EH (cell line): ENCODE results near the gene CETP.
A peak's percentile ranks its signal among the peaks of the same experiment; 100 is the strongest.
"Not testable (repeated sequence)": the region's sequence is repeated elsewhere in the genome, so short reads cannot be mapped to it uniquely, and the experiment has no call there.

Source experiments
- DNase-seq: peaks from one replicate; pipeline ENCODE4 v3.0.0-alpha.2; 2015; ENCODE audit warnings: low read depth

The CETP gene

DNA sequence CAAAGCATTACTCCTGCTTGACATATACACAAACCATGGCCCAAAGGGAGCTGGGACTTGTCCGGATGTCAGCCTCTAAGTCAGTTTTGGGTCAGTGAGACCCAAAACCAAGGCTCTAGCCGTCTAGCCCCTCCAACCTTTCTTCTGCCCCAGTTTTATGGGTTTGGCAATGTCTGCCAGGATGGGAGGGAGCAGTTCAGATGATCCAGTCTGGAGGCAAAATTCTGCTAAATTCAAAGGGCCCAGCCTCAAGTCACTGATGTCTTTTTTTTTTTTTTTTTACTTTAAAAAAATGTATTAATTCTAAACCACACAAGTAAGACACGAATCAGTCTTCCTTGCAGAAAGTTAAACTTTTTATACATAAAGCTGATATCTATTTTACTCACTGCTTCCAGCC, 36.2 kb downstream of the CETP start:
- DNase-seq: no peak

DNA sequence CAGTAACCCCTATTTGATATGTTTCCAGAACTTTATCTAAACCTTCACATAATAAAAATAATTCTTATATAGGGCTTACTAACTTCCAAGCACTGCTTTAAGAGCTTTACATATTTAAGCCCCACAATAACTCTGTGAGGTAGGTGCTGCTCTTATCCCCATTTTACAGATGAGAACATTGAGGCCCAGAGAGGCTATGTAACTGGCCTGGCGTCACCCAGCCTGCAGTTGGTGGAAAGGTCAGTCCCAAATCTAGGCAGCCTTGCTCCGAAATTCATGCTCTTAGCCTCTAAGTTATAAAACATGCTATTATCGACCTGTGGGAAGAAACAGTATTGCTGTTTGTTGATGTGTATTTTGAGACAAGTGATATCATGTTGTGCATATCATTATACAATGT, 36.6 kb downstream of the CETP start:
- DNase-seq: no peak

DNA sequence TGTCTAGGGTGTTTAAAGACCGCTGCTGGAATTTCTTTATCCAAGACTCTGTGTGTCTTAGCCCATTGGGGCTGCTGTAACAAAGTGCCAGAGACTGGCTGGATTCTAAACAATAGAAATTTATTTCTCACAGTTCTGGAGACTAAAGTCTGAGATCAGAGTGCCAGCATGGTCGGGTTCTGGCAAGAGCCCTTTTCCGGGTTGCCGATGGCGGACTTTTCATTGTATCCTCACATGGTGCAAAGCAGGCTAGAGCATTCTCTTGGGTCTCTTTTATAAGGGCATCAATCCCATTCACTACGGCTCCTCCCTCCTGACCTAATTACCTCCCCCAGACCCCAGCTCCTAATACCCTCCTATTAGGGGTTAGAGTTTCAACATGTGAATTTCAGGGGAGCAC, 37.1 kb downstream of the CETP start:
- no peak for DNase-seq

DNA sequence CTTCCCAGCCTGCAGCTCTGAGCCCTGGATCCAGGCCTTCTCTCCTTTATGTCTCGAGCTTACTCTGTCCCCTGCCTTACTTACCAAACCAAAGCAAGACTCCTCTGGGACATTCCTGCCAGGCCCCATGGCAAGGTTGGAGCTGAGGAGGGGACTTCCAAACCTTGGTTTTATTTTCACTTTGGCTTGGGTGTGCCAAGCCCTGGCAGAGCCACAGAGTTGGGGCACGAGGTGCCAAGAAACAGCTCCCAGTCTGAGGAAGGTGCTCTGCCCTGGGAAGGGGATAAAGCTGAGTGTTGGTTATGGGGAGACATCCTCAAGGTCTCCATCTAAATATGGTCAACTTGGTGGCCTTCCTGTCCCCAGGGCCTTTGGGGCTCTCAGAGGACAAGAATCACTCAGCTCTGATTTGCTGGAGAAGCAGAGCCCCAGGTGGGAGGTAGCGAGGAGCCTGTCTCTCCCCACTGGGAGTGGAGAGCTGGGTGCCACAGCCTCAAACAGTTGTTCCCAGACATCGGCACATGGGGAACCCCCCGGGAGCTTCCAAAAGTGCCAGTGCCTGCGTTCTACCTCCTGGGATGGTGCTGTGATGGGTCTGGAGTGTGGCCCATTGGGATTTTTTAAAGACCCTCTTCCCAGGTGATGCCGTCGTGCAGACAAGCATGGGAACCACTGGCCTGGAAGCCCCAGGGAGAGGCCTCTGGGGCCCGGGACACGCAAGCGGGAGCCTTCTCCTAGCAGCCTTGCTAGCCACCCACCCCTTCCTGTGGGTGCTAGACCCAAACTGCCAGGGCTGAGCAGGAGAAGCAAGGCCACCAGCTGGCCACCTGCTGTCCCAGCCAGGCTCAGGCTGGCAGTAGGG, 37.9 kb downstream of the CETP start:
- DNase-seq: no peak

DNA sequence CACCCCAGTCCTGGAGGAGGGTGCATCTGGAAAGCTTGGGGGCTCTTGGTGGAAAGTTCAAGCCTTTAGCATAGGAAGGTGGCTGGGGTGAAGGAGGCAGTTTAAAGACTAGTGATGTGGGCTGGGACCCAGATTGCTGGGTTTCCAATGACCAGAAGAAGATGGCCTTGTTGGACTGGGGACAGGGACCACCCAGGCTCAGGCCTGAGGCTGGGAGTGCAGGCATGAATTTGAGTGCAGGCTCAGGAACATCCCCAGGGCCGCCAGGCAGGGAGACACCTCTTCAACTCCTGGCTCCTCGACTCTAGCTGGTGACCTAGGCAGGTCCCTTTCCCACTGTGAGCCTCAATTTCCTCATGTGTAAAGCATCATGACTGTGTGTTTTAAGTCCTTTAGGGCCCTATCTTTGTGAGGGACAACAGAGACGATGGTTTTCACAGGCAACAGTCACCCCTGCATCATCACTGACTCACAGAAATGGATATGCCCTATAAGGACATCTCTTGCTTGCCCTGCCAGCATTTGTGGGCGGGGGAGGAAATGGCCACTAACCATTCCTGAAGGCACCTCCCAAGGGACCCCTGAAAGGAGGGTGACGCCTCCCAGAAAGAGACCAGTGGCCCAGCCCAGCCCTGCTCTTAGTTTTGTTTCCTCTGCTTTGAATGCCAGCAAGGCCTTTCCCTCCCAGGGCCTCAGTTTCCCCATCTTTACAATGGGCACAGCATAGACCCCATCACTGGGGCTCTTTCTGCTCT, 38.7 kb downstream of the CETP start:
- DNase-seq: peak; percentile 98

DNA sequence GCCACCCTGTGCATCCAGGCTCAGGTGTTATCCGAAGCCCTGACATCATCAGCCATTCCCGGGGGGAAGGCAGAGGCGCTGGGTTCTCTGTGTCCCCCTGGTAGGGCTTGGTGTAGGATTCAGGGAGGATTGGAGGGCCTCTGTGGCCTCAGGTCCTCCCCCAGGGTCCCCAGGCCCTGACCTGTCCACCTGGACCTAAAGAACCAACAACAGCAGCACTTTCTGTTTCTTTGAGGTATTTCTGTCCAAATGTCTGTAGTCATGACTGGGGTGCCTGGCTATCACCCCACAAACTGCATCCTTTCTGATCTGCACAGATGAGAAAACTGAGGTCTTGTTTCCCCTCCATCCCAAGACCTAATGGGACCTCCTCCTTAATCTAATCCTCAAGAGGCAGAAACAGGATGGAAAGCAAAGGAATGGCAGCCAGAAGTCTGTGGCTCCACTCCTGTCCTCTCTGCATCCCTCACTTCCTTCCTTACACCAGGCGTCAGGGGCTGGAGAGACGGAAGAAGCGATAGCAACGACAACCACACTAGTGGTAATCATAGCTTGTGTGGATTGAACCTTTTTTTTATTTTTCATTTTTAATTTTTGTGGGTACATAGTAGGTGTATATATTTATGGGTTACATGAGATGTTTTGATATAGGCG, 39.4 kb downstream of the CETP start:
- DNase-seq: no peak

DNA sequence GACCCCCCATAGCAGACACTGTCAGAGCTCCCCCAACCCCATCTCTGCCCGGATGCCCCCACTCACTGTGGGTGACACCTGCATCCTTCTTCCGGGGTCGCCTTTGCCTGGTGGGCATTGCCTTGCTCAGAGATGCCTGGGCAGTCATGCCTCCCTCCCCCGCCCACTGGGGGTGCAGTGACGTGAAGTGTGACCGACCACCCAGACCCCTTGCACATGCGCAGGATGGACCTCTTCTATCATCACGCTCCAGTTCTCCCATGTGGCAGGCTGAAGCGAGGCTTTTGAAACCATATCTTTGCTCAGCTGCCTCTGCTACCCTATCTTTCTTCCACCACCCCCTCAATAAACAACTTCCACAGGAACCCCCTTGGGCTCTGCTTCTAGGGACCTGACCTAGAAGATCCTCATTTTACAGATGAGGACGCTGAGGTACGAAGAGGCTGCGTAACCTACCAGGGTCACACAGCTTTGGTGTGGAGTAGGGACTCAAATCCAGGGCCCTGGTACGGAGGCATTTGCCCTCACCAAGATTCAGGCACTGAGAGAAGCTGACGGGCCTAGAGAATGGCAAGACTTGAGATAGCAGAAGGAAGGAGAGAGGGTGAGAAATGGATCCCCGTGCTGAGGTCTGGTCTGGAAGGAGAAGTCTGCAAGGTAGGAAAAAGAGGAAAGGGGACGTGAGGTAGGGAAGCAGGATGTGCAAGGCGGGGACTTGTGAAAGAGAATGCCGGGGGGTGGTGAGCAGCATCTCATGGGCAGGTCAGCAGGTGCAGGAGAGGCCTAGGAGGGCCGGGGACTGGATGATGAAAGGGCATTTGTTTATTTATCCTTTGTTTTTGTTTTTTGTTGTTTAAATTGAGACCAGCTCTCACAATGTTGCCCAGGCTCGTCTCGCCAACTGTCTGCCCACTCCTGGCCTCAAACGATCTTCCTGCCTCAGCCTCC, 42.0 kb downstream of the CETP start:
- no peak for DNase-seq

DNA sequence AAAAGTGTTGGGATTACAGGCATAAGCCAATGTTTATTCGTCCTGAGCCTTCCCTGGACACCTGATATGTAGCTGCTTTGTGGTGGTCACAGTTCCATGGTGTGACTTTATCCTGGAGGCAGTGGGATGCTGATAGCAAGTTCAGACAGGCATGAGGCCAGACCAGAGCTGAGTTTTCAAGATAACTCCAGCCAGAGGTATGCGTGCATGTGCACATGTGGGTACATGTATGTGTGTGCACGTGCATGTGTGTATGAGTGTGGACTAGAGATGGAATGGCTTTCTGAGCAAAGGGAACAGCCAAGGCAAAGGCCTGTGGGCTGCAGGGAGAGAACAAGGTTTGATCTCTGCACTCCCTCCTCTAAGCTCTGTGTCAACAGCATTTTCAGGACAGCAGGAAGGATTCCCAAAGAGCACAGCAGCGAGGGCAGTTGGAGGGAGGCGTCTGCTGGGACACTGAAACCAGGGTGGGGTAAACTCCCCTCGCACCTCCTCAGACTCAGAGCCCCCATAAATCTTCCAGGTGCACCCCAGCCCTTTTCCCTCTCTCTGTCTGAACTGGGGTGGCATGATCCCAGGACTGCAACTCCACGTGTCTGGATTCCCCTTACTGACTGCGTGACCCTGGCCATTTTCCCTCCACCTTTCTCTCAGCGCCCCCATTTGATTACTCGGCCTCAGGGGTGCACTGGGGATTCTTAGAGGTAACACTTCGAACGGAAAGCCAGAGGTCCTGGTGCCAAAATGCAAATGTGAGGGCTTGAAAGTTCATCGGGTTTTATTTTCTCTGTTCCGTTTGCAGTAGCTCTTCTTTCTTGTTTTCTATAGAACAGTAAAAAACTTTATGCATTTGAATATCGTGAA, 42.9 kb downstream of the CETP start:
- DNase-seq: no peak

DNA sequence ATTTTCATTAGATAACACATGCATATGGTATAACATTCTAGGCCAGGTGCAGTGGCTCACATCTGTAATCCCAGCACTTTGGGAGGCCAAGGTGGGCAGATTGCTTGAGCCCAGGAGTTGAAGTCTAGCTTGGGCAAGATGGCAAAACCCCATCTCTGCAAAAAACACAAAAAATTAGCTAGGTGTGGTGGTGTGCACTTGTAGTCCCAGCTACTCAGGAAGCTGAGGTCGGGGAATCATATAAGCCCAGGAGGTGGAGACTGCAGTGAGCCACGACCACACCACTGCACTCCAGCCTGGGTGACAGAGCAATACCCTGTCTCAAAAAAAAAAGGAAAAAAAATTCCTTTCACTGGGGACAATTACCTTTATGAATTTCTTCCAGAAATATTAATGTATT, 43.8 kb downstream of the CETP start:
- DNase-seq: not testable (repeated sequence)

DNA sequence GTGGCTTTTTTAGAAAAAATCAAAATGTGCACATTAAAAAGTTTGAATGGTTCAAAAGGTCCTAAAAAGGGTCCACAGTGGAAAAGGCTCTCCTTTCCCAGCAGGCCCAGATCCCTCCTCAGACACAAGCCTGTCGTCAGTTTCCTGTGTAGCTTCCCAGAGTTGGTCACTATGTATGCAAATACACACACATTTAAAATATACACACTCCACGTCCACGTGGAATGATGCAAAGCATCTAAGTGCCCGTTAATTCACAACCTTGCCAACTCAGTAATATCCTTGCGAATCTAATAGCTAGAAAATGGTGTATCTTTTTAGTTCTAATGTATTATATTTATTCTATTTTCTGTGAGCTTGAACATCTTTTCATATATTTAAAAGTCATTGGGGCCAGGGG, 45.3 kb downstream of the CETP start:
- no peak for DNase-seq

DNA sequence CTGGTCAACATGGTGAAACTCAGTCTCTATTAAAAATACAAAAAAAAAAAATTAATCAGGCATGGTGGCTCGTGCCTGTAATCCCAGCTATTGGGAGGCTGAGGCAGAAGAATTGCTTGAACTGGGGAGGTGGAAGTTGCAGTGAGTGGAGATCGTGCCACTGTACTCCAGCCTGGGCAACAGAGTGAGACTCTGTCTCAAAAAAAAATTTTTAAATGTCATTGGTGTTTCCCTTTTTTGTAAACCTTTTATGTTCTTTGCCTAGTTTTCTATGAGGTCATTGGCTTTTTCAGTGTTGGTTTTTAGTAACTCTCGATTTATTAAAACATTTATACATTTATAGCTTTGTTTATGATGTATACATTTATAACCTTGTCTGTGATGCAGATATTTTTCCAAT, 45.8 kb downstream of the CETP start:
- no peak for DNase-seq

DNA sequence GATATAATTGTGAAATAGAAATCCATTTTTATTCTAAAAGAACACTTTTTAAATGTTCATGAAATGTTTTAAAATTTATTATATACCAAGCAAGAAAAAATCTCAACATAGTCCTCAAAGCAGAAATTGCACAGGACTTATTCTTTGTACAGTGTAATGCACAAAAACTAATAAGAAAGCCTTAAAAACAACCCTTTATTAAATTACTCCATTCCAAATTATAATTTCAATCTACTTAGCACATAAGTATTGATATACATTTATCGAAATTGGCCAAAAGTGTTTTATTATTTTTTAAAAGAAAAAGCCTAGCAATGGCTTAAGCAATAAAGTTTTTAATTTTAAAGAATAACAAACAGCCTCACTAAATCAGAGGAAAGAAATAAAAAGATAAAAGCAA, 46.7 kb downstream of the CETP start:
- no peak for DNase-seq

DNA sequence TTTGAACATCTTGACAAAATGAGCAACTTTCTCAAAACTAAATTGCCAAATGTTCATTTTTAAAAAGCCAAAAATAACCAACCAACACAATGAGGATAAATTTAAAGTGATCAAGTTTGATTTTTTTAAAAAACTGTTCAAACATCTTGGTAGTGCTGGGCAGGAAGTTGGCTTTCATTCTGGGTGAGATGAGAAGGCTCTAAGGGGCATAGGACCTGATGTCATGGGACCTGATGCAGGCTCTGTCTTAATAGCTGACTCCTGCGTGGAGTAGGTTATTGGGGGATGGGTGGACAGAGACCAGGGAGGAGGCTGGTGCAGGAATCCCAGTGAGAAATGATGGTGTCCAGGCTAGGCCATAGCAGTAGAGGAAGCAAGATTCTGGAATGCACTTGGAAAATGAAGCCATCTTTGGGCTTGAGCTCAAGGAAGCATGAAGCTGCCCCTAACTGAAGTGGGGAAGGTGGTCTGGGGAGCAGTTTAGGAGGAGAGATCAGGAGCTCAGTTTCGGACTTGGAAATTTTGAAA, 48.0 kb downstream of the CETP start:
- no peak for DNase-seq

DNA sequence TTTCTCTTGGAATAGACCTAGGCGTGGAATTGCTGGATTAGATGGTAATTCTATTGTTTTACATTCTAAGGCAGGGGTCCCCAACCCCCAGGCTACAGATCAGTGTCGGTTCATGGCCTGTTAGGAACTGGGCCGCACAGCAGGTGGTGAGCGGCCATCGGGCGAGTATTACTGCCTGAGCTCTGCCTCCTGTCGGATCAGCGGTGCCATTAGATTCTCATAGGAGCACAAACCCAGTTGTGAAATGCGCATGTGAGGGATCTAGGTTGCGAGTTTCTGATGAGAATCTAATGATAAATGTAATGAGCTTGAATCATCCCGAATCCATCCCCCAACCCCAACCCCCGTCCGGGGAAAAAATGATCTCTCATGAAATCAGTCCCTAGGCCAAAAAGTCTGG, 50.6 kb downstream of the CETP start:
- no peak for DNase-seq

DNA sequence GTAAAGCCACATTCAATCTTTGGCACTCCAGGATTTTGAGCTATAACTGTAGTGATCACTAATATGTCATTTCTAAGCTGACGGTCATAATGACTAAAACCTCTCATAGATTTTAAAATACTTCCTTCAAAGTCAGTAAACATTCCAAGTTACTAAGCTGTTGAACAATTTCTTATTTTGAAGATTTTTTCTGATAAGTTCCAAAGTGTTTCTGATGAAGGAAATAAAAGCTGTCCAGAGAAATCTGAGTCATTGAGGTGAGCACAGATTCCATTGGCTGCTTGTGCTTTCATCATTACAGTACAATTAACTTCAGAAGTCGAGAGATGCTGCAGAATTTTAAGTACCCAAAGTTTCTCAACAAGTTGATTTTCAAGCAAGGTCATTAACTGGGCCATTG, 51.5 kb downstream of the CETP start:
- peak; percentile 85 for DNase-seq

DNA sequence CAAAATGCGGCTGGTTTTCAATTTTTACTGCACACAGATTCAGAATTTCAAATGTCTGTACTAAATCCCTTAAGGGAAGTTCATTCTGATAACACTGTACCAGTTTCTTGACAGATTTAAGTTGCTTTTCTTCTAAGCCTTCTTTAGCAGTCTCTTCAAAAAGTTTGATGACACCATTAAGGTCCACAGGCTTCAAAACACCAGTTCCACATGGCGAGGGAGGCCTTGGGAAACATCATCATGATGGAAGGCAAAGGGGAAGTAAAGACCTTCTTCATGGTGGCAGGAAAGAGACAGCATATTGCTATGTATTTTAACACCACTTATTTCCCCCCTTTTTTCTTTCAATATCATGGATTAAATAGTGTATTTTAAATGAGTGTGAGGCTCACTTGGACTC, 52.2 kb downstream of the CETP start:
- DNase-seq: no peak

DNA sequence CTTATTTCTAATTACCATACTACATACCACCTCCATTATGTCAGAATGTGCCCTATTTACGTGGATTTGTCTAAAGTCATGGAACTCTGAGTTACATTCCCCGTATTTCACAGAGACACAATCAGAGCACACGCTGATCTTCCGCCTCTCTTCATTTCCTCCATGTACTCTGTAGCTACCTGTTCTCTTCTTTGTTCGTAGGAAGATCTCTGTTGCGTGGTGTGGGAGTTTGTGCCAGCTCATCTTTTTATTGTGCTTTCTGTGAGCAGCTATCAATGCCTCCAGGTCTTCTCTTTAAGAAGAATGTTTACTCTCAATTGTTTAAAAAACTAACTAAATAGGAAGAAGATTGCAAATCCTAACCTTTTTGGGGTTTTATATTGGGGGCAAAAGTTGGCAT, 54.6 kb downstream of the CETP start:
- DNase-seq: peak; percentile 27

DNA sequence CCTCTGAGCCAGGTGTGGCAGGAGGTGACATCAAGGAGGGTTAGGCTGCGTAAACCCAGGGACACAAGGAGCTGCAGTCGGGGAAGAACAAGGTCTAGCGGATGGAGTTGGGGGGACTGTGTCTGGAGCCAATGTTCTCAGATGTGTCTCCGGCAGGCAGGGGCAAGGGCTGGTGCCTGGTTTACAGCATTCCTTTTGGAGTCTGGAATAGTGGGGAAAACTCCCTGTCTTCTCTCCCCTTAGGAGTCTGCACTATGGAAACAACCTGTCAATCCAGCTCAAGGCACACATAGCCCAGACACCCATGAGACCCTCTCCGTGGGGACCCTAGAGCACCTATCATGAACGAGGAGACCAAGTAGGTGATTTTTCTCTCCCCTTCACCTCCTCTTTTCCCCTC, 55.1 kb downstream of the CETP start:
- DNase-seq: no peak

DNA sequence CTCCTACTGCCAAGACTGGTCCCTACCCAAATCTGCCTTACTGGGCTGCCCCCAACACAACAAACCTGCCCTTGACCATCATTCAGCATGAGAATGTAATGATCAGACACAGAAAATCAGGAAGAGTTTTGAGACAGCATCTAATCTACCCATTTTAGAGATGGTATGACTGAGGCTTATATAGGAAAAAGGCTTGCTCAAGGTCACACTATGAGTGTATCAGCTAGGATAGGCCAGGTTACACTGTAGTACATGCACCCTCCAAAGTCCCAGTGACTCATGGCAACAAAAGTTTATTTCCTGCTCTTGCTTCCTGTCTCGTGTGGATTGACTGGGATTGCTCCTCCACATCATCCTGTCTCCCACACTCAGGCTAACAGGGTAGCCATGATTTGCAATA, 55.5 kb downstream of the CETP start:
- peak; percentile 65 for DNase-seq

DNA sequence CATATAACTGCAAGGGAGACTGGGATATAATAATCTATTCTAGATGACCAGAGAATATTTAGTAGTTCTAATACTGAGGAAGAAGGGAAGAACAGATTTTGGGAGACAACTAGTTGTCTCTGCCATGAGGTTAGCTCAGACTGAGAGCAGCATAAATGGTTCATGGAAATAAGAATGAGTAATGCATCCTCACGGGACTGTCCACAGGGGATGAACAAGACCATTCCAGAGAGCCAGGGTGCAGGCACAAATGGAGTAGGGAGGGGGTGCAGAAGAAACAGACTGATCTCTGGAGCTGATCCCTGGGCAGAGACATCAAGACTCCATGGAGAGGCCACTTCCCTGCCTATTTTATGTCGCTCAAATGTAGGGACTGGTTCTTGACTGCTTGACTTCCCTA, 58.0 kb downstream of the CETP start:
- DNase-seq: no peak

DNA sequence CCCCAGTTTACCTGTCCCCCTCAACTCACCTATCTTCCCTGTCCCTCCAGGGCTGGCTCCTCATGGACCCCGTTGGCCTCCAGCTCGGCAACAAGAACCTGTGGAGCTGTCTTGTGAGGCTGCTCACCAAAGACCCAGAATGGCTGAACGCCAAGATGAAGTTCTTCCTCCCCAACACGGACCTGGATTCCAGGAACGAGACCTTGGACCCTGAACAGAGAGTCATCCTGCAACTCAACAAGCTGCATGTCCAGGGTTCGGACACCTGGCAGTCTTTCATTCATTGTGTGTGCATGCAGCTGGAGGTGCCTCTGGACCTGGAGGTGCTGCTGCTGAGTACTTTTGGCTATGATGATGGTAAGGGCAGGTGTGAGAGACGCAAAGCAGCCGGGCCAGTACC, 58.9 kb downstream of the CETP start:
- no peak for DNase-seq
